GM21723 (cell line): ENCODE data around the gene CDKAL1.
"Not testable (repeated sequence)": the region's sequence is repeated elsewhere in the genome, so short reads cannot be mapped to it uniquely, and the experiment has no call there.

Experiments
- ATAC-seq: cut with Tn5 transposase; IDR thresholded peaks from one replicate; pipeline ENCODE4 v1.9.1; 2021; ENCODE audit warnings: mild to moderate bottlenecking, moderate library complexity; ENCODE audit not compliant: unreplicated experiment

The CDKAL1 gene

DNA sequence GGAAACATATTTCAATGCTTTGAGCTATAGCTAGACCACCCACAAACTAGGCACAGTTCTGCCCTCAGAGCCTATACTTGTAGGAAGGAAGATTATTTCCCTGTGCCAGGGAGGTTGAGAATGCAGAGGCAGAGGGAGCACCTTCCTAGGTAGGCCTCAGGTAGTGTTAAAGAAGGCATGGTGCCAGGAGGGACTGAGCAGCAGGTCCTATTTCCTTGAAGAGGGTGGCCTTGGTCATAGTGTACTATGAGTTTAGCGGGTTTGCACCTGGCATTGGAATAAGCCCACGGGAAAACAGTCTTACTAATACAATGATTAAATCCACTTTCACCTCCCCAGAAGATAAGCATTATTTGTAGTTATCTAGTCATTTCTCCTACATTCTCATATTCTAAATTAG lies 375.4 kb downstream of the CDKAL1 start:
- ATAC-seq: no peak

DNA sequence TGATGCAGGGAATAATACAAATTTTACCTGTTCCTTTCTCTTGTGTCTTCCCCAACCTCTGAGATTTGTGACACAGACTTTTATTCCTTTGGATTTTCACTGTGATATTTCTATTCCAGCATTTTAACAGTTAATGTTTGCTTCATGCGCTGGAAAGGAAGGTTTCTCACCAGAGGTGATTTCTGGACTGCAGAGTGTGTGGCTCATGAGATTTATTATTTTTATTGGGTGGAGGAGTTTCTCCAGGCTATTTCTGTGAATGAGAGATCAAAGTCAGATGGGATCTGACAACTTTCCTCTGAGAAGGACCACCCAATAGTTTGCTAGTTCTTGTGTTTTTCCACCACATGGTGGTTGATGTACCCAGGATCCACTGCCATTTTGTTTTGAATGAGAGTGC lies 377.5 kb downstream of the CDKAL1 start:
- ATAC-seq: no peak

DNA sequence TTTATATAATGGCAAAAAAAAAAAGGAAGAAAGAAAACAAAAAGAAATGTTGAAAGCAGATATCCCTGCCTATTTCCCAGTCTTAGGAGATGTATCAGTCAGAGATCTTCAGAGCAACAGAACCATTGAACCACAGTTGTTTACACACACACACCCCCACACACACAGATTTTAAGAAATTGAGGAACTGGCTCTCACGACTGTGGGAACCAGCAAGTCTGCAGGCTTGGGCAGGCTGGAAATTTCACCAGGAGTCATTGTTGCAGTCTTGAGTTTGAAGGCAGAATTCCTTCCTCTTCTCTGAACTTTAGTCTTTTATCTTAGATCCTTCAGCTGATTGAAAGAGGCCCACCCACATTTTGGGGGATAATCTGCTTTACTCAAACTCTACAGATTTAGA lies 380.9 kb downstream of the CDKAL1 start:
- ATAC-seq: no peak

DNA sequence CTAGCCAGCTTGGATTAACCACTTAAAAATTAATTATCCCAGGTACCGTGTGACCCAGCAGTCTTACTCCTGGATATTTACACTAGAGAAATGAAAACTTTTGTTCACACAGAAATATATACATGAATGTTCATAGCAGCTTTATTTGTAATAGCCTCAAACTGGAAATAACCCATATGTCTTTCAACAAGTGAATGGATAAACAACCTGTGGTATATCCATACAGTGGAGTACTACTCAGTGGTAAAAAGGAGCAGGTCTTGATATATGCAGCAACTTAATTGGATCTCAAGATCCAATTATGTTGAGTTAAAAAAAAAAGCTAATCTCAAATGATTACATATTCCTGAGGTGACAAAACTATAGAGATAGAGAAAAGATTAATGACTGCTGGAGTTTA lies 381.4 kb downstream of the CDKAL1 start:
- ATAC-seq: no peak

DNA sequence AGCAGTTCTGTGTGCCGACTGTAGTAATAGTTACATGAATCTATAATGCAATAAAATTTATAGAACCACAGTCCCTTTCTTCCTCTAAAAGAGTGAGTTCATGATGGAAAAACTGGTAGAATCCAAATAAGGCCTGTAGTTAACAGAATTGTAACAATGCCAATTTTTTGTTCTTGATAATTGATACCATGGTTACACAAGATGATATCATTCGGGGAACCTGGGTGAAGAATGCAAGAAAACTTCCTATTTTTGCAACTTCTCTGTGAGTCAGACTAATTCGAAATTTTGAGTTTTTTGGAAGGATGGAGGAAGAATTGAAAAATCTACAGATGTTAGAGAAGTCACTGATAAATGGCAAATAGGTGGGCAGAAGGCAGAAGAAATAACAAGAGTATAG lies 381.8 kb downstream of the CDKAL1 start:
- ATAC-seq: no peak

DNA sequence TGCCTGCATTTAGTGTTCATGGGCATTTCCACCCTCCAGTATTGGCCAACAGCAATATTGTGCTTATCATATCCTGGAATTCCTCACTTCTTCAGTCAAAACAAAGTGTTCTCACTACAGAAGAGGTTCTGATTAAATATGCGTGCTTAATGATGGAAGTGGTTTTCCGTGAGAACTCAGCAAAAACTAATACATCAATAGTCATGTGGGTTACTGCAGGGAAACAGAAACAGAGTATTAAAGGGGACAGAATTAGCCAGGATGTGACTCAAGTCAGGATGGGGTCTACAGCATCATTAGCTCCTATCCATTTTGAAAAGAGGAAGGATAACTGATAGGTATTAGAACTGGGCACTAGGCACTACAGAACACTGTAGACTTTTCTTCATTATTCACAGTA lies 384.6 kb downstream of the CDKAL1 start:
- no peak for ATAC-seq

DNA sequence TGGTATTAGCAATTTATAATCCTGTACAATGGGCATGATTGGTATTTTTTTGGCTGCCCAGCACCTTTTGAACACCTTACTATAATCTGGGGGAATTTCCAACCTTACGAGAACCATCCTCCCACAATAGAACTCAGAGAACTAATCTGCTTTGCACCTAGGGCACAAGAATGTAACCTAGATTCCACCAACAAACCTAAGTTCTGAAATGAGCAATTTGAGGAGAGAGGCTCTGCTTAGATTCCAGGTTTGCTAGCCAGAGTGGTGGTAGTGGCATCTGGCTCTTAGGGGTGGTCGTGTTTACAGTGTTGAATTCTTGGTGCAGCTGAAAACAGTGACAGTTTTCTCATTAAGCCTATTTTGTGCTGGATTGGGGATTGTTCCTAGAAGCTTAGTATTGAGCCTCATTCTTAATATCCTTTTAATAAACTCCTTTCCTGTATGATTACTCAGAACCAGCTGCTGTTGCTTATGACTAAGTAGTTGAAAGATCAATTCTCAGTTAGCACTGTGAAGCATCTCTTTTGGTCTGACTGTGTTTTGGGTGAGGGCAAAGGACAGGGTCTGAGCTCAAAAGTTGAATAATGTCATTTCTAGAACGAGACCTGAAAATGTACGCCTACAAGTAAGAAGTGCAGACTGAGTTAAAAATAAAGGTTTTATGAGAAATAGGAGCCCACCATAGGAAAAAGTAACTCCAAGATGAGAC lies 385.6 kb downstream of the CDKAL1 start:
- peak; percentile 87 for ATAC-seq

DNA sequence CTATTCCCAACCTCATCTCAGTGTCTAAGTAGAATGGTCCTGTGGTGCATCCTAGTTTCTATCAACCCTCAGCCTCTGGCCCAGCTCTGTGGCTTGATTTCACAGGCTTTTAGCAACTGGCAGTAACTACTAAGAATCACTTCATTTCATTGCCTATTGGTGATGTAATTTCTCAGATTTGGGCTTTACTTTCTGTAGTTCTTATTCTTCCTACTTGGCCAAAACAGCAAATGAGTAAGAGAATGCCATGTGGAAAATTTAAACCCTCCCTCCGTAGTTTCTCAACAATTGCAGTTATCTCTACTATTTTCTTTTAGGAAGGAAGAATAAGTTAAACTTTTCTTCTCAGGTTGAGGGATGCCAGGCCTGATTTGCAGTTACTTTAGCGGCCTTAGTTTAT lies 387.3 kb downstream of the CDKAL1 start:
- no peak for ATAC-seq

DNA sequence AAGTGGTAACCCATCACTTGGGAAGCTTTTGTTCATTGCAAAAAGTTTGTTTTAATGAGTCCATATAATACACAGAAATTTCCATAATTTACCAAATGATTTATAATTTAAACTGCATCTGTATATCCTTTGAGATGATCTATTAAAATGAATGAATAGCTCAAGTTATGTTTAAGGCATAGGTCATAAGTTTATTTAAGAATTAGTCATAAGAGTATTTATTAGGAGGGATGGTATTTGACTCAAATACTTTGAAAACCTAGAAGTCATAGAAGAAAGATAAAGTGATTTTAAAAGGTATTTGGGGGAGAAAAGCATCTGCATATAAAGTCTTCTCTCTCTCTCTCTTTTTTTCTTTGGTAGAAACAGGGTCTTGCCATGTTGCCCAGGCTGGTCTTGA lies 388.5 kb downstream of the CDKAL1 start:
- ATAC-seq: no peak

DNA sequence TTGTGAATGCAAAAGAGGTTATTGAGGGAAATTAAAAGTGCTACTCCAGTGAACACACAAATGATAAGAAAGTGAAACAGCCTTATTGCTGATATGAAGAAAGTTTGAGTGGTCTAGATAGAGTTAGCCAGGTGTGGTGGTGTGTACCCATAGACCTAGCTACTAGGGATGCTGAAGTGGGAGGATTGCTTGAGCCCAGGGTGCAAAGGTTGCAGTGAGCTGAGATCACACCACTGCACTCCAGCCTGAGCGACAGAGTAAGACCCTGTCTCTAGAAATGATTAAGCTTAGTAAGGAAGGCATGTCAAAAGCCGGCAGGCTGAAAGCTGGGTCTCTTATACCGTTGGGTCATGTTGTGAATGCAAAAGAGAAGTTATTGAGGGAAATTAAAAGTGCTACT lies 389.8 kb downstream of the CDKAL1 start:
- ATAC-seq: not testable (repeated sequence)

DNA sequence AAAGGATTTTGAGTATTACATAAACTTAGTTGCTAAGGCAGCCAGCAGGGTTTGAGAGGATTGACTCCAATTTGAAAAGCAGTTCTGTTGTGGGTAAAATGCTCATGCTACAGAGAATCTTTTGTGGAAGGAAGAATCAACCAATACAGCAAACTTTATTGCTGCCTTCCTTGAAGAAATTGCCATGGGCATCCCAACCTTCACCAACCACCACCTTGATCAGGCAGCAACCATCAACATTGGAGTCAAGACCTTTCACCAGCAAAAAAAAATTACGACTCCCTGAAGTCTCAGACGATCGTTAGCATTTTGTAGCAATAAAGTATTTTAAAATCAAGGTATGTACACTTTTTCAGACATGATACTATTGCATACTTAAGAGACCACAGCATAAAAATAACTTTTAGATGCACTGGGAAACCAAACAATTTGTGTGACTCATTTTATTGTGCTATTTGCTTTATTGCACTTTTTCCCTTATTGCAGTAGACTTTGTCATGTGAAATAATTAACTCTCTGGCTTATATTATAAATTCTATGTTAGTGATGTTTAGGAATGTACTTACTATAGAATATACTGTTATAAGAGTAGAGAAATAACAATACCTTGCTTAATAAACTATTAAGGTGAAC lies 390.8 kb downstream of the CDKAL1 start:
- ATAC-seq: no peak

DNA sequence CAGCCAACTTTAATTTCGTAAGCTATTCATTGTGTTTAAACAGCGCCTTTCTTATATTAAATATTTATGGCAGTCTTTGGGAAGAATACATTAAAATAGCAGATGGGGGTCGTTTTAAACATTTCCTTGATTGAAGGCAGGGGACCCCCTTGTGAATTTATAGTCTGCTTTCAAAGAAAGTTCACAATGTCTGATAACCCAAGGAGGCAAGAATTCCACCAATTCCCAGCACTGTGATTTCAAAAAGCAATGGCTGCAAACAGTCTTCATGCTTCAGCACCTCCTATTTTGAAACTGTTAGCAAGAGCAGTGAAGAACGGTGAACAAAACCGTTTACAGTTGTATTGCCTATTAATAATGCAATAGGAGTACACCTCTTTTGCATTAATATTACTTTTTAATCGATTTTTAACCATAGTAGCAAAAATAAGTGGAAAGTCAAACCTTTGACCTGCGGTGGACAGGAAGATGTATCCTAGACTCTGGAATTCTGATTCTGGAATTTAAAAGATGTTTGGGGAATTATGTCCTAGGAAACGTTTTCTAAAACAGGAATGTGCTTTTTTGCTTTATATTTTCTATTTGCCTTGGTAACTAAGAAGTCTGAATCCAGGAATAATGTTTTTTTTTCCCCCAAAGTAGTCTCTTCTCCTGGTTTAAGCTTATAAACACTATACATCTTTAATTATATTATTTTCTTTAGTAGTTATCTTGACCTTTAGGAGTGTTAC lies 393.0 kb downstream of the CDKAL1 start:
- ATAC-seq: no peak

DNA sequence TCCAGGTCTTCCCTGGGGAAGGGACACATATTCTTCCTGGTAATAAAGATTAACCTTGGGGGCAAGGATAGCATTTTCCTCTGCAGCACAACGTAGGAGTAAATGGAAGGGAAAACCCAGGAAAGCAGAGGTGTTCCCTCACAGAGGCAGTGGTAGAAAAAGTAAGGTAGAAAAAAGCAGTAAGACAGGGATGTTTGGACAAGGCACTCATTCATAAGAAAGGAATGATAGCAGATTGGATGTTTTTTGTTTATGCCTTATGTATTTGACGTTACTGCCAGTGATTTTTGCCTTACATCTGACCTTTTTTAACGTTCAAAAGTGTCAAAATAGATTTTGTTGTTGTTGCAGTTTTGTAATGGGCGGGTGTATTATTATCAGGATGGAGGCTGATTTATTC lies 395.0 kb downstream of the CDKAL1 start:
- ATAC-seq: no peak

DNA sequence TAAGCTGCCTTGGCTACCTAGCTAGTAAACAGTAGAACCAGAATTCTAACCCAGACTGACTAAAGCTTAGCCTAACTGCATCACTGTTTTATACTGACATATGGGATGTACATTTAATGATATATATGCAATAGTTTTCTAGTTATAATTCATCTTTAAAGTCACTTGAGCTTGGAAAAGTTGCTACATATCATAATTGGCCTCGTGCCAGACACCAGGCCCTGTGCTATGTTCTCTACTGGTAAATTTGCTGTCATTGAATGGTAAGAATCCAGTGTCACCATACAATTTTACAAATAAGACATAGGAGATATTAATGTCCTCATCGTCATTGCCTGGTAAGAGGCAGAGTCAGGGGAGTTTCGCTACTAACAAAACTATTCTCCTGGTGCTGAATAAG lies 396.8 kb downstream of the CDKAL1 start:
- ATAC-seq: no peak

DNA sequence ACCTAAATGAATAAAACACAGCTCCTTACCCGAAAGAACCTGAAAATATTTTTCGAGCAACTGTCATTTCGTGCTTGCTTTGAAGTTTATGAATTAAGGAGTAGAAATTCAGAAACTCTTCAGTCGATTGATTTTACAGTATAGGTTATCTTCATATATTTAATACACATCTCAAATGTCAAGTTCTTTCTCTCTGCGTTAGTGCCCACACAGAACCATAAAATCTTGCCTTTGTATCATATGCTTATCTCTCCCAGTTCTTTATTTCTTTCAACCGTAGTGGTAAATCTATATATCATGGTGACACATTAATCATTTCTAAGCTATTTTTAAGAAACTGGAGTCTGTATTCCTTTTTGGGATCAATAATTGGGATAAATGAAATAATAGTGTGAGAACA lies 397.5 kb downstream of the CDKAL1 start:
- no peak for ATAC-seq

DNA sequence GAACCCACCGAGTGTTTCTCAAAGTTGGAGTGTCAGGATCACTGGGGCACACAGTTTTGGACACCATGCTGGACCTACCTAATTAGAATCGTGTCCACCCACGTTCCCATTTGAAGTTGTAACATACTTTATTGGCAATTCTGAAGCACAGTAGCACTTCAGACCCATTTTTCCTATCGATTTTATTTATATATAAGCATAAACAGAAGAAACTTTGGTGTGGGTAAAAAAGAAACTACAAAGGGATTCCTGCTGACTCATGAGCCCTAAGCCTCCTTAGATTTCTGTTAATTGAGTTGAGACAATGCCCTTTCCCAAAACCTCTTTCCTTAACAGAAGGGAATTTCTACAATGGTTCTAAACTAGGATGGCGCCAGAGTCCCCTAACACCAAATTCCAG lies 398.0 kb downstream of the CDKAL1 start:
- ATAC-seq: no peak

DNA sequence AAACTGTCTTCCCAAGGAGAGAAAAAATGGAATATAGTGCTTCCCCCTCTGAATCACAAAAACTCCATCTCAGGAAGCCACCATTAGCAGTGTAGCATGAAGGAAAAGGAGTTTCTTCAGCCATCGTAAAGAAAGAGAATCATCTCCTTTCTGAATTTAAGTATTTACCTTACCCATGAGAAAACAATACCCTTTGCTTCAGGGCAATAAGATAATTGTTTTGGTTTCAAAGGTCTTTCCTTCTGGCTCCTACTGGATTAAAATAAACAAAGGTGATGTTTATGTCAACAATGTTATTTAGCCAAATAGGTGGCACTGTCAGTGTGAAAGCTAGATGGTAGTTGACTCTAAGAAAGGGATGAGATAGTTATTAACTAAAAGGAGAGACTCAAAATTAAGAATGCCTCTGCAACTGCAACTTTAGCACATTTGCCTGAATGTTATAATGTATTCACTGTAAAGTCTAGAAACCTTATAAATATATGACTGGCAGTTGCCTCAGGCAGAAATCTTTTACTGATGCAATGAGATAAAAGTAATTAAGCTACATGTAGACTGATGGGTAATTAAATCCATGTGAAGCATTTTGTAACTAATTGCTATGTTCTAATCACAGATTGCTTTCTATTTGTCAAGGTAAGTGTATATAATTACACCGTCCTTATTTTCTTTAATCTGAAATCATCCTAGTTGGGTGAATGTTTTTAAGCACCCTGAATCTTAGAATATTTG lies 399.0 kb downstream of the CDKAL1 start:
- ATAC-seq: no peak

DNA sequence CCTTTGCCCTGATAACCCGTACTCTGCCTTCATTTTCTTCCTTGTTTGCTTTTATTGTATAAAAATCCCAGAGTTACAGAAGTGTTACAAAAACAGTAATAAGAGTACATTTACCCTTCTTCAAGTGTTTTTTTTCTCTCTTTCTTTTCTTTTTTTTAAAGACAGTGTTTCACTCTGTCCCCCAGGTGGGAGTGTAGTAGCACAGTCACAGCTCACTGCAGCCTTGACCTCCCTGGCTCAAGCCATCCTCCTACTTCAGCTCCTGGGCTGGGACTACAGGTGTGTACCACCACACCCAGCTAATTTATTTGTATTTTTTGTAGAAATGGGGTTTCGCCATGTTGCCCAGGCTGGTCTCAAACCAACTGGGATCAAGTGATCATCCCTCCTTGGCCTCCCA lies 402.7 kb downstream of the CDKAL1 start:
- ATAC-seq: no peak

DNA sequence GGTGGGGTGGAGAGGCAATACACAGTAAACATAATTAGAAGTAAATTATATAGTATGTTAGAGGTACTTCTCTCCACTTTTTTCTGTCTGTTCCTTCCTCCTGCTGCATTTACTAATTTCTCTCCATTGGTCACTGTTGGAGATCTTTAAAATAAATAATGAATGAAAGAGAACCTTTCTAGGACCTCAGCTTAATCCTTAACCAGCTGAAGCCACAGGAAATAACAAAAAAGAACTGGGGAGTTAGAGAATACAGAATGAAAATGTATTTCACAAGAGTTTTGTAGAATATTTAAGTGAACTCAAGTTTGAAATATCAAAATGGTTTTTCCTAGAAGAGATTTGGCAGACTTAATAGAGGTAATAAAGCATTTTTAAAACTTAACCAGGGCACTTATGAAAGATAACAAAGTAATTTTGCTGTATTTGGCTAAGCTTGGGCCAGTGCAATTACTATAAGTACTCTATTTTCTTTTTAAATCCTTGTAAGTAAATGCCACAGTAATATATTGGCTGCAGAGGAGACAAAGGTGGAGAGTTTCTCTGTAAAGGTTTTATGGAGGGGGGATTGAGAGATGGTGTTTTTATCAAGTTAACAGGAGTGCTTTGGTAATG lies 405.0 kb downstream of the CDKAL1 start:
- ATAC-seq: no peak

DNA sequence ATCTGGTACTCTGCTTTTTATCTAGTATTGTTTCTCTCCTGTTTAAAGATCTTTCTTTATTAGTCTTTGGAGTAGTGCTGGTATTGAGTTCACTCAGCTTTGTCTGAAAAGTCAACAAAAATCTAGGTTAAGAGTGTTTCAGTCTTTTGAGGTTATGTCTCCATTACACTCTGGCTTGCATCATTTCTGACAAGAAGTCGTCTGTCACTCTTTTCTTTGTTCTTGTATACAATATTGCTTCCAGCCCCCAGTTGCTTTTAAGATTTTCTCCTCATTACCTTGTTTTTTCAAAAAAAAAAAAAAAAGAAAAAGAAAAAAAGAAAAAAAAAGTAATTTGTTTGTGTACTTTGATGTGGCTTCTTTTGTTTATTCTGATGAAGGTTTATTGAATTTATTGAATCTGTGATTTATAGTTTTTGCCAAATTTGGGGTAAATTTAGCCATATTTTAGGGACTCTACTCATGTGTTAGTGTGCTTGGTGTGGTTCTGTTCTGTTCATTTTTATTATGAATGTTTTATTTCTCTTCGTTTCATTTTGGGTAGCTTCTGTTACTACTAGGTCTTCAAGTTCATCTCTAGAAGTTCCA lies 408.9 kb downstream of the CDKAL1 start:
- ATAC-seq: no peak

DNA sequence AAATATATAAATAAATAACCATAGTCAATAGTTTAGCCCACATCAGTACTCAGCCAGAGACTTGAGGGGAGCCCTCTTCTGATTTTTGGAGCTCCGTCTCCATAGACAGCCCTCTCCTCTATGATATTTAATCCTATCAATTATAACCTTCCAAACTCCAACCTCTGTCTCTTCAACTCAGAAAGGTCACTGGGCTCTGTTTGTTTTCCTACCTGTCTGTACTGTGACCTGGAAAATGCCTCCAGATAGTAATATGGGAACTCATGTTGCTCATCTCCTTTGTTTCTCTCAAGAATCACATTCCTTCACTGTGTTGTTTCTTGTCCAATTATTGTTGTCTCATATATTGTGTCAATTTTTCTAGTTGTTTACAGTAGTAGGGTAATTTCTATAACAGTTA lies 409.7 kb downstream of the CDKAL1 start:
- no peak for ATAC-seq
